Mesothelial cell of epicardium (in vitro differentiated cells): ENCODE results near the gene ATAD5. TPM values are rescaled to one million over a fixed set of nuclear protein-coding genes. Genes with fewer than 3 reads are reported as not detected.

ENCODE experiments used
- DNase-seq, 2 experiments: peaks; one replicate each; pipeline ENCODE4 v3.0.0; 2021; ENCODE audit warnings: low spot score in 2 of 2; ENCODE audit not compliant: unreplicated experiment in 2 of 2
- H3K27ac Mint-ChIP-seq: 2 replicates; pipeline ENCODE4 v1.8.0; 2021; ENCODE audit warnings: mixed read lengths
- H3K27me3 Mint-ChIP-seq: 2 replicates; pipeline ENCODE4 v1.8.0; 2021; ENCODE audit warnings: low read depth, mixed read lengths
- H3K36me3 Mint-ChIP-seq: 2 replicates; pipeline ENCODE4 v1.8.0; 2021; ENCODE audit warnings: mixed read lengths
- H3K4me1 Mint-ChIP-seq: 2 replicates; pipeline ENCODE4 v1.8.0; 2021; ENCODE audit warnings: mixed read lengths
- H3K4me3 Mint-ChIP-seq: 2 replicates; pipeline ENCODE4 v1.8.0; 2021; ENCODE audit warnings: mild to moderate bottlenecking, moderate library complexity, mixed read lengths
- H3K9me3 Mint-ChIP-seq: 2 replicates; pipeline ENCODE4 v1.8.0; 2021; ENCODE audit warnings: mixed read lengths
- CTCF ChIP-seq: fragments of 200-600 bp; sonication (generic); IDR thresholded peaks from one replicate; pipeline ENCODE4 v1.5.0; 2021; ENCODE audit warnings: antibody characterized with exemption; ENCODE audit not compliant: unreplicated experiment
- total RNA-seq: library from RNA; stranded (reverse); gene quantifications from 3 replicates; pipeline ENCODE4 v1.2.1, GENCODE V29; 2021

ATAD5 gene, protein sequence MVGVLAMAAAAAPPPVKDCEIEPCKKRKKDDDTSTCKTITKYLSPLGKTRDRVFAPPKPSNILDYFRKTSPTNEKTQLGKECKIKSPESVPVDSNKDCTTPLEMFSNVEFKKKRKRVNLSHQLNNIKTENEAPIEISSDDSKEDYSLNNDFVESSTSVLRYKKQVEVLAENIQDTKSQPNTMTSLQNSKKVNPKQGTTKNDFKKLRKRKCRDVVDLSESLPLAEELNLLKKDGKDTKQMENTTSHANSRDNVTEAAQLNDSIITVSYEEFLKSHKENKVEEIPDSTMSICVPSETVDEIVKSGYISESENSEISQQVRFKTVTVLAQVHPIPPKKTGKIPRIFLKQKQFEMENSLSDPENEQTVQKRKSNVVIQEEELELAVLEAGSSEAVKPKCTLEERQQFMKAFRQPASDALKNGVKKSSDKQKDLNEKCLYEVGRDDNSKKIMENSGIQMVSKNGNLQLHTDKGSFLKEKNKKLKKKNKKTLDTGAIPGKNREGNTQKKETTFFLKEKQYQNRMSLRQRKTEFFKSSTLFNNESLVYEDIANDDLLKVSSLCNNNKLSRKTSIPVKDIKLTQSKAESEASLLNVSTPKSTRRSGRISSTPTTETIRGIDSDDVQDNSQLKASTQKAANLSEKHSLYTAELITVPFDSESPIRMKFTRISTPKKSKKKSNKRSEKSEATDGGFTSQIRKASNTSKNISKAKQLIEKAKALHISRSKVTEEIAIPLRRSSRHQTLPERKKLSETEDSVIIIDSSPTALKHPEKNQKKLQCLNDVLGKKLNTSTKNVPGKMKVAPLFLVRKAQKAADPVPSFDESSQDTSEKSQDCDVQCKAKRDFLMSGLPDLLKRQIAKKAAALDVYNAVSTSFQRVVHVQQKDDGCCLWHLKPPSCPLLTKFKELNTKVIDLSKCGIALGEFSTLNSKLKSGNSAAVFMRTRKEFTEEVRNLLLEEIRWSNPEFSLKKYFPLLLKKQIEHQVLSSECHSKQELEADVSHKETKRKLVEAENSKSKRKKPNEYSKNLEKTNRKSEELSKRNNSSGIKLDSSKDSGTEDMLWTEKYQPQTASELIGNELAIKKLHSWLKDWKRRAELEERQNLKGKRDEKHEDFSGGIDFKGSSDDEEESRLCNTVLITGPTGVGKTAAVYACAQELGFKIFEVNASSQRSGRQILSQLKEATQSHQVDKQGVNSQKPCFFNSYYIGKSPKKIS (N-terminal part only)
- 9.7 to 11.3 TPM (median 10.6 TPM) in 3 replicates for total RNA-seq

- H3K4me1 Mint-ChIP-seq, result peaks cover 22% of the 10 kb centered on the region
- peak within 1 kb of the TSS; percentile 99 for H3K4me3 Mint-ChIP-seq
- no peak for TF ChIP-seq CTCF
- peak within 1 kb of the TSS; percentile 98 for H3K27ac Mint-ChIP-seq
- H3K27me3 Mint-ChIP-seq, result no peaks in the 10 kb centered on the region
- H3K9me3 Mint-ChIP-seq, result no peaks in the 10 kb centered on the region
- peak; percentile 73 to 85 for DNase-seq
- H3K36me3 Mint-ChIP-seq, result peaks cover 3% of the 10 kb centered on the region
Observed at GRCh38 chr17:30831663-30832437, at the start of gene ATAD5. ATAD5 (plus strand) TSS chr17:30831966; CDS start chr17:30832348, 382 bp downstream.

DNA sequence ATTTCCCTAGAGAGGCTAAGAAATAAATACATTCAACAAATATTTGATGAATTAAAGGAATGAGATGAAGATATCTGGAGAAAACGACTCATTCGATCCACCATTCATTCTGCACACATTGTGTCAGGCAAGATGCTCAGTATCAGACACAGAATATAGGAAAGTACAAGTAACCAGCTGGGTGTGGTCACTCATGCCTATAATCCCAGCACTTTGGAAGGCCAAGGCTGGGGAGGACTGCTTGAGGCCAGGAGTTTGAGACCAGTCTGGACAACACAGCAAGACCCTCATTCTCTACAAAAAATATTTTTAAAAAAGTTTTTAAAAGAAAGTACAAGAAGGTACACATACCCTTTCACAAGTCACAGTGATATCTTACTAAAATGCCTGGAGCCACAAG, 49.6 kb upstream of the ATAD5 start:
- DNase-seq, result no peak
- no peak overlapping the region for H3K4me3 Mint-ChIP-seq
- H3K36me3 Mint-ChIP-seq, result peaks cover 18% of the 10 kb centered on the region
- no peaks in the 10 kb centered on the region for H3K4me1 Mint-ChIP-seq
- H3K27me3 Mint-ChIP-seq, result no peaks in the 10 kb centered on the region
- H3K9me3 Mint-ChIP-seq, result no peaks in the 10 kb centered on the region
- H3K27ac Mint-ChIP-seq, result no peak overlapping the region
- no peak for TF ChIP-seq CTCF

DNA sequence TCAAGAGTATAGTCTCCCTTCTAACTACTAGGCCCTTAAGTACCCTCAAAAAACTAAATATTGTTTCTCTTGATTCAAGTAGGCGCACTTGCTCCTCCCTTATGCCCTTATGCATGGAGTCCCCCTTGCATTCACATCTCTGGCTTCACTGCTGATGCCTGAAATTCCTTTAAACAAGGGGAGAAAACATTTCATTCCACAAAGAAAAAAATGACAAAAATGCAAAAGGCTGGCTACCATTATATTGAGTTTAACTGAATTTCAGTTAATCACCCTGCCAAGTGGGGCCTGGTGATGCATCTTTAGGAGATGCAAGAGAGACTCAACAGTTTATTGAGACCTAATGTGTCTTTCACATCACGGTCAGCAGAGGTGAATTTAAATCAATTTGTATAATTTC, 42.8 kb upstream of the ATAD5 start:
- Mint-ChIP-seq H3K27me3 (no peaks in the 10 kb centered on the region), H3K36me3 (peaks cover 32% of the 10 kb centered on the region), H3K4me3 (no peak overlapping the region), H3K27ac (peak overlapping the region; percentile 75), H3K4me1 (peaks cover 5% of the 10 kb centered on the region), H3K9me3 (no peaks in the 10 kb centered on the region)
- TF ChIP-seq CTCF, result no peak
- no peak for DNase-seq

DNA sequence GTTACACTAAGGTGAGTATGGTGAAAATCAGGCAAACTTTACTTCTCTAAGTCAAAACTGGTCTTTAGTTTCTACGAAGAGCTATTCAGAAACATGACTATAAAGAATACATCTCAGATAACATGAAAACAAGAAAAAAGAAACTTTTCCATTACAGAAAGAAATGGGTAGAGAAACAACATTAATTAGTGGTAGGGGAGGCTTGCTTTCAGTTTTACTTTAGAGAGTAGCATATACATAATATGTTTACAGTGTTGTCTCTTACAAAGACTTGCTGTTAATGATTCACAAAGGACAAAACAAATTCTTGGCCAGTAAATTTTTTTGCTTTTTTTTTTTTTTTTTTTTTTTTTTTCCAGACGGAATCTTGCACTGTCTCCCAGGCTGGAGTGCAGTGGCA, 41.5 kb upstream of the ATAD5 start:
- peaks cover 36% of the 10 kb centered on the region for H3K36me3 Mint-ChIP-seq
- no peaks in the 10 kb centered on the region for H3K27me3 Mint-ChIP-seq
- H3K4me3 Mint-ChIP-seq, result no peak overlapping the region
- no peaks in the 10 kb centered on the region for H3K9me3 Mint-ChIP-seq
- H3K4me1 Mint-ChIP-seq, result peaks cover 5% of the 10 kb centered on the region
- peak overlapping the region; percentile 19 for H3K27ac Mint-ChIP-seq
- no peak for TF ChIP-seq CTCF
- no peak for DNase-seq
